Stimulated activated naive CD8-positive, alpha-beta T cell treated with anti-CD3 and anti-CD28 coated beads, Interleukin-15, Interleukin-2, amounts not matched to agents 100 U/mL and 50 U/mL, for 24 hours (primary cell): ENCODE data around the gene HCRT.
"Not testable (repeated sequence)": the region's sequence is repeated elsewhere in the genome, so short reads cannot be mapped to it uniquely, and the experiment has no call there.

Source experiments
- ATAC-seq: fragments of 150-1000 bp; cut with Tn5 transposase; one replicate; pipeline ENCODE4 v1.10.0; 2021
- DNase-seq: peaks from one replicate; pipeline ENCODE4 v3.0.0; 2021

Gene HCRT

DNA sequence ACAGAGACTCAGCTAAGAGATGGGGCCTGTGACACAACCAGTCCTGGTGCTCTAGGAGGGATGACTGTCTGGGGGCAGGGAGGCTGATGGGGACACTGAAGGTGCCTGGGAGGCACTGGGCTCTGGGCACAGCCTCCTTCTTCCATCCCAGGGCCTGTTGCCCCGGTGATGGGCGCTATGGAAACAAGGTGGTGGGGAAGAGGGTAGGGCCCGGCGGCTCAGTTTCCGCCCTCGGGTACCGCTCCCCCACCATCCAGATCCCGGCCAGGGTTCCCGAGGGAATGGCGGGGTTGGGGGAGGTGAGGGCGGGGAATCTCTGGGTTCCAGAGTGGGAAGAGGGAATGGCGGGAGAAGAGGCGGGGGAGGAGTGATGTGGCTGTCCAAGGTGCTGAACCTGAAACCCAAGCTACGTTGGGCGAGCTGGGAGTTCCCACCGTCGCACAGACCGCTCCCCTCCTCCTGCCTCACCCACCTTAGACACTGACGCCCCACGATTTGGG is 5.3 kb downstream of the HCRT start:
- DNase-seq, result peak; percentile 43

DNA sequence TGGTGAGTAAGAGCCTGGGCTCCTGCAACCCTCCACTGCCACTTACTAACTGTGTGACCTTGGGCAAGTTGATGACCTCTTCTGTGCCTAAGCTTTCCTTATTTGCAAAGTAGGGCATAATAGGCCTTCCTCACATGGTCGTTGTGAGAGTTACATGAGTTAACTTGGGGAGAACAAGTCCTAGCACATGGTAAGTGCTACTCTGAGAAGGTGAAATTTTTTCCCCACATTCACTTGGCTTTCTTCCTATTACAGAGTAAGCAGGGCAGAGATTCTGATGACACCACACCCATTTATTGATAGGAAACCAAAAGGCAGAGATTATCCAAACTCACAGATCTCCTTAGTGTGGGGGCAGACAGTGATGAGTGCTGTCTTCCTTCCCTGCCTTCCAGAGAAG is 5.9 kb downstream of the HCRT start:
- ATAC-seq (no peak), DNase-seq (no peak)

More for the DNA sequence above, 5.3 kb downstream of the HCRT start:
- no peak for ATAC-seq

GRCh38 chr17:42178817-42179216 is 6.4 kb downstream of the HCRT start:
- peak; percentile 27 for DNase-seq
- ATAC-seq, result no peak

- no peak for DNase-seq
- no peak for ATAC-seq
These were observed 7.6 kb downstream of the HCRT start for GRCh38 chr17:42177684-42178083.

DNA sequence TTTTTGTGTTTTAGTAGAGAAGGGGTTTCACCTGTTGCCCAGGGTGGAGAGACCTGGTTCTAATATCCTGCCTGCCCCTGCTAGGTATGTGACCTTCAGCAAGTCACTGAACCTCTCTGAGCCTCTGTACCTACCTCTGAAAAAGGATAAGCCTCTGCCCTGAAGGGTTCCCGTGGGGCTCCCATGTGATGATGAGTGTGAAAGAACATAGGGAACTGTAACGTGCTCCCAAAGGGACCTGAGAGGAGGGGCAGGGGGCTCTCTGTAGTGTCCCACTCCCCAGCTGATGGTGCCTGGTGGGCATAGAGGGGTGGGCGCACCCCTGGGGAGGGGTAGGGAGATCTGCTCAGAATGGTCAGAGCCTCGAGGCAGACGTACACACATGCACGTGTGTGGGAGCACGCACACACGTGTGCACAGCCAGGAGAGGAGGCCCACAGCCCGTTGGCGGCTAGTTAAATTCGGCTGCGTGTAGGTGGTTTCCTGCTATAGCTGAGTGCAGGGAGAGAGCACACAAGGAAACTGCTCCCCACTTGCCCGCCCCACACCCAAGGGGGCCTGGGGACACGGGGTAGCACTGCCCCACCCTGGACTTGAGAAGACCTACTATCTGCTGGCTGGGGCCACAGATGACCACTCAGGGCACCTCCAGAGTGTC is 11.0 kb downstream of the HCRT start:
- no peak for ATAC-seq
- no peak for DNase-seq

GRCh38 chr17:42171831-42172230 is 13.4 kb downstream of the HCRT start:
- DNase-seq (no peak), ATAC-seq (no peak)

- no peak for DNase-seq
- no peak for ATAC-seq
These were observed 15.9 kb downstream of the HCRT start for GRCh38 chr17:42169351-42169750.

- no peak for DNase-seq
- ATAC-seq, result no peak
These were observed 17.4 kb downstream of the HCRT start for GRCh38 chr17:42167807-42168206.

DNA sequence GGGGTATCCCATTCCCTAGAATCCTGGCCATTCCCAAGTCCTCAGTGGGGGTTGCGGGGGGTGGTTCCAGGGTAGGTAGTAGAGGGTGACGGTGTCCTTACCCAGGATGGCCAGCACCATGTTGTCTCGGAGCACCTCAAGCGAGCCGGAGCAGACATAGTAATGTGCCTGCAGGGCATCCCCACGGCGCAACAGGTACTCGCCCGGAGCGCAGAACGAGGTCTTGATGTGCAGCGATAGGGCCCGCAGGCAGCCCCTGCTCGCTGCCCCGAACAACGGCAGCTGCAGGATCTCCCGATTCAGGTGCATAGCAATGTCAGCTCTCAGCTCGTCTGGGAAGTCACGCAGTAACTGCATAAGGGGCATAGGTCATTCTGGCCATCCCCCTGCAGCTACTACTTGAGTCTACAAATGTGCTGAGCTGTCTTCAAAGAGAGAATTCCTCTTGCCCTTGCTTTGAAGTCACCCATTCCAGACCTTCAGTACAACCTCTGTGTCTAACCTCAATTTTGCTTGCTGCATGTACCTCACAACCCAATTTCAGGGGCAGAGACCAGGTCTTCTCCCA is 19.0 kb downstream of the HCRT start:
- ATAC-seq, result no peak
- DNase-seq, result no peak

- DNase-seq (no peak), ATAC-seq (no peak)
These were observed 19.5 kb downstream of the HCRT start for GRCh38 chr17:42165751-42166150.

DNA sequence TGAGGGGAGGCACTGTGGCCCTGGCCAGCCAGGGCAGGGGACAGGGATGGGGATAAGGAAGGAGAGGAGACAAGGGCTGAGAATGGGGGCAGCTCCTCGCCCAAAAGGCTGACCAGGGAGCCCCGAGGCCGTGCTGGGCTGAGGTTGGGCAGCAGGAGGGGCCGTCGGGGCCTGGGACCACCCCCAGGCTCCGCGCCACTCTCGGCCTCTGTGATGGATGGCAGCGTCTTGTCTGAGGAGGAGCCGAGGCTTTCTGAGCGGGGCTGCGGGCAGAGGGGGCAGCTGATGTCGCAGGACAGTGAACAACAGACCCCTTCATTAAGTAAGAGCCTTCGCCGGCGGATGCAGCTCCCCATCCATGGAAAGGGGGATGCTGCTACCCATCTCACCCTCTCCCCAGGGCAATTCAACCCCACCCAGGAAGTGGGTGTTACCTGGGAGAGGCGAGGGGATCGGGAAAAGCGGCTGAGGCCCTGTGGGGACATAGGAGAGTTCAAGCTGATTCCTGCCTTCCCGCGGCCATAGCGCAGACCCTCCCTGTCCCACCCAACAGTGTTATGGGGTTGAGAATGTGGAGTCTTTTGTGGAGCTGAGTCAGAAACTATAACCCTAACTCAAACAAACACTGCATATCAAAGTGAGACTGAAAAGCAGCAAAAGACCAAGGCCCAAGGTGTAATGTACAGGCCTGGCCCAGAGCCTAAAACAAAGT is 21.4 kb downstream of the HCRT start:
- DNase-seq (no peak), ATAC-seq (no peak)

DNA sequence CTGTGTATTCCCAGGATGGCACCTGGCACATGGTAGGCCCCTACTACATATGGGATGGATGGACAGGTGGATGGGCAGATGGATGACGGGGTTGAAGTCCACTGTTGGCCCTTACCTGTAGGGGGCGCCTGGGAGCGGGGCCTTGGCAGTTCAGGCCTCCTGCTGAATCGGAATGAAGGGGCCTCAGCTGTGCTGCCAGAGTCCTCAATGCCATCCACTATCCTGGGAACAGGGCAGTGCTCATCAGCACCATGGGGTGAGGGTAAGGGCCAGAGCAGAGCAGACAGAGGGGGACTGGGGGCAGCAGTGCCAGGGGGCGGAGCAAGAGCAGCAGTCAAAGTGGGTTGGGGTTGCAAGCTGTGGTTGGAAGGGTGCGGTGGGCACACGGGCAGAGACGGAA is 22.1 kb downstream of the HCRT start:
- peak; percentile 74 for DNase-seq
- peak; percentile 35 for ATAC-seq

DNA sequence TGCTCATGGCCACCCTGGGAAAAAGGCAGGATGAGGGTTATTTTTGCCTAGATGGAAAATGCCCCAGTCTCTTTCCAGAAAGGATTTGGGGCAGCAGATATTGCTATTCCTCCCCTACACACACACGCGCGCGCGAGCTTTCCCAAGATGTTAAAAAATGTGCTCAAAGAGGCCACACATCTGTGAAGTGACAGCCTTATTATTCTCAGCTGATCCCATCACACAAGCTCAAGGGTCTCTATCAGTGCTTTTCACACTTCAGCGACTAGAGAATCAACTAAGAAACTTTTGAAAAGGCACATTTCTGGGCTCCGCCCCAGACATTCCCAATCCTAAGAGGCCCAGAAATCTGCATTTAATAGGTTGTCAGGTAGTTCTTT is 24.7 kb downstream of the HCRT start:
- no peak for ATAC-seq

DNA sequence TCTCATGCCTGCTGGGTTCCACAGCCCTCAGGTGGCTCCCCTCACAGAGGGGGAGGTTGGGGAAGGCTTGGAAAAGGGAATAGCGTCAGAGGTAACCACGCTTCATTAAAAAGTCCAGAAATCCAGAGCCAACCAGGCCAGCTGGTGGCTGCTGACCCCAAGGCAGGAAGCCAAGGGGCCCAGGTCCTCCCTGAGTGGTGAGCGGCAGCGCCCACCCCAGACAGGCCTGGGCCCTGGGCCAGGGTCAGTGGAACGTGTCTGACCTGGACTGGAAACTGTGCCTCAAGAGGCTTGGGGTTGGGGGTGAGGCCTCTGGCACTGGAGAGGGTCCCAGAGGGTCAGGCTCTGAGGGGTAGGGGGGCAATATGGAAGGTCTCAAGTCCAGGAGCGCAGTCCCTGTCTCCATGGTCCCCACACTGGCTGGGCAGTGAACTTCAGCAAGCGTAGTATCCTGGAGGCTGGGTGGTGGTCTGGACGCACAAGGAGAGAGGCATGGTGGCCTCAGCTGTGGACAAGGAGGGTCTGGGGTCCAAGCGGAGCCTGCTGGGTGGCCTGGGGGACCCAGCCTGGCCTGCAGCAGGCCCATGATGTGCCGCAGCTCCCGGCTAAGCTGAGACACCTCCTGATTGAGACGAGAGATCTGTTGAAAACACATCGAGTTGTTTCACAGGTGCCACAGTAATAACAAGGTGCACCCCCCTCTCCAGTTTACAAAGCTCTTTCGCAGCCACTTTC is 25.3 kb downstream of the HCRT start:
- DNase-seq (no peak), ATAC-seq (no peak)

More for the DNA sequence above, 24.7 kb downstream of the HCRT start:
- DNase-seq, result no peak

GRCh38 chr17:42155614-42156045 is 29.6 kb downstream of the HCRT start:
- DNase-seq (no peak), ATAC-seq (no peak)

DNA sequence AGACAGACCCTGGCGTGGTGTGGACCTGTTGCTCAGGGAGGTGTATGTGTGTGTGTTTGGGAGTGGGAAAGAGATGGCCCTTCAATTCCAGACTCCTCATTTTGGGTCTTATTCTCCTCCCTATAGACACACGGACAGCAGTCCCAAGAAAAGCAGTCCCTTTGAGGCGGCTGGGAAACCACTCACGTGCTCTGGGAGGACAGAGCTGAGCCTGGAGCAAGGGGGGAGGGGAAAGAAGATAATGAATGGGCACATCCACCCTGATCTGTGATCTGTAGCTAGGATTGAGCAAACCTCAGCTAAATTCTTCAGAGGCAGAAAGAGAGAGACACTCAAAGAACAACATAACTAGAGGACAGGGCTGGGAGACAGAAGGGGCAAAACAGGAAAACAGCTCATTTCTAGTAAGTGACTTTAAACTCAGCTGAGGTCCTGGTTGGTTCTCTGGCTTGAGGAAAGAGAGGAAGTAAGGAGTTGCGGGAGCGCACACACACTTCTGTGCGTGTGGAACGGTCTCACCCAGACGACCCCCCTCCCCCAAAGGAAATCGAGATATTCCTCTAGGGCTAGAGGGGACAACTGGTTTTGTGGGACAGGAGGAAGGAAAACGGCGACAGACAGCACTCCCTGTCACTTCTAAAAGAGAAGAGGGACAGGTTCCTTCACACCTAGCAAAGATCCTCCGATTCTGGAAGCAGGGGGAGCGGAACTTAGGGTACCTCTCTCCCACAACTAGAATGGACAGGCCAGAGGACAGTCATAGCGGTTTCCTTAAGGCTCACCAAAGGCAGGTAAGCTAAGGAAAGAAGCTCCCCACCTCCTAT is 31.1 kb downstream of the HCRT start:
- ATAC-seq (no peak), DNase-seq (no peak)

DNA sequence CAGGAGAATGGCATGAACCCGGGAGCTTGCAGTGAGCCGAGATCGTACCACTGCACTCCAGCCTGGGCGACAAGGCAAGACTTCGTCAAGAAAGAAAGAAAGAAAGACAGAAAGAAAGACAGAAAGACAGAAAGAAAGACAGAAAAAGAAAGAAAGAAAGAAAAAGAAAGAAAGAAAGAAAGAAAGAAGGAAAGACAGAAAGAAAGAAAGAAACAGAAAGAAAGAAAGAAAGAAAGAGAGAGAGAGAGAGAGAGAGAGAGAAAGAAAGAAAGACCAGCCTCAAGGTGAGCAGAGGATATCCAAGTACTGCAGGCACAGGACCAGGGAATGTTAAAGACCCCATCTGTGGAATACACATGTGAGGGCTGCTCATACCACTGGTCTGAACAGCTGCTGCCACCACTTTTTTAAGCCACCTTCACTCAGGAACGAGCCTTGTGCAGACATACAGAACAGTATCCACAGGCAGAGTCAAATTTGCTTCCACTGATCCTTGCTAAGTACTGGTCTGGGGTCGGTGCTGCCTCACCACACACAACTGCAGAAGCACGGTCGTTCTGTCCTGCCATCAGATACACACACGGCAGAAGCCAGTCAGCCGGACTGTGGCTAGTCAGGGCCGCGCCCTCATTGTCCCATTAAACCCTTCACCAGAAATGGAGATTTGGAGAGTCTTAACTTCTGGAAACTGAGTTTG is 38.2 kb downstream of the HCRT start:
- ATAC-seq (no peak), DNase-seq (no peak)

DNA sequence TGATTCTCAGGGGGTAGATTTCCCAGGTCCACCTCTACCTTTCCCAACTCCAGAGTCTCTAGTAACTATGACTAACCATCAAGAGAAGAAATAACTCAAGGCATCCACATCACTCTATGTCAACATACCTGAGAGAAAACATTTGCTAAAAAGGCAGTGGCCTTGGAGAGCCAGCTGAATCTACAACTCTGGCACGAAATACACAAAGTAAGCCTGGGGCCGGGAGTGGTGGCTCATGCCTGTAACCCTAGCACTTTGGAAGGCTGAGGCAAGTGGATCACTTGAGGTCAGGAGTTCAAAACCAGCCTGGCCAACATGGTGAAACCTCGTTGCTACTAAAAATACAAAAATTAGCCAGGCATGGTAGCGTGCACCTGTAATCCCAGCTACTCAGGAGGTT is 42.1 kb downstream of the HCRT start:
- not testable (repeated sequence) for ATAC-seq, DNase-seq

DNA sequence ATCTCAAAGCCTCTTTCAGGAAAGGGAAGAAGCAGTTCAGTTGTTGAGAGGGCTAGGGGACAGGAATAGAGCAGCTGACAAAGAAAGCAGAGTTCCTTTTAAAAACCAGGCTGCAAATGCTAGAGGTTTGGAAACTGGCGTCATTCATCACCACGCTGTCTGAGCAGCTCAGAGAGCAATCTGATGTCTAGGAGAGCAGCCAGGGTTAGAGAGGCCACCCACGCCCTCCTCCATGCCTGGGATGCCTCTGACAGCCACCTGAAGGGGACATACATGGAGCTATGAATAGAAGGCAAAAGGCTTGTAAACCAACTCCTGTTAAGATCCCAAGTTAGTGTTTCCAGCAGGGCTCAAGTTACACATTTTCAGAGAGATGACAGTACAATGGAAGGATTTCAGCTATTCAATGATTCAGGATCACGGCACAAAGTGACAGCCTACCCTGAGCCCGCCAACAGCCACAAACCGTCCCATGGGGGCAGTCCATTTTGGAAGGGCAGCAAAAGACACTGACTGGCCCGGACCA is 42.8 kb downstream of the HCRT start:
- ATAC-seq (no peak), DNase-seq (no peak)

GRCh38 chr17:42141382-42141781 is 43.9 kb downstream of the HCRT start:
- DNase-seq, result no peak
- no peak for ATAC-seq

- not testable (repeated sequence) for ATAC-seq, DNase-seq
These were observed 44.6 kb downstream of the HCRT start for GRCh38 chr17:42140690-42141089.
